Memory B cell (primary cell): Measurements from ENCODE around the gene MUC20.
"Not testable (repeated sequence)": the region's sequence is repeated elsewhere in the genome, so short reads cannot be mapped to it uniquely, and the experiment has no call there.

ENCODE experiments used
- ATAC-seq: fragments of 150-1000 bp; cut with Tn5 transposase; 2 replicates; pipeline ENCODE4 v1.10.0; 2021; ENCODE audit warnings: low read depth, mild to moderate bottlenecking, moderate library complexity
- DNase-seq, 2 donors: peaks; one replicate each; pipeline ENCODE4 v3.0.0; 2022; ENCODE audit warnings: low spot score in 2 of 2
- H3K27ac Mint-ChIP-seq: one replicate; pipeline ENCODE4 v1.8.0; 2022; ENCODE audit warnings: mild to moderate bottlenecking, moderate library complexity, mixed read lengths
- H3K27me3 Mint-ChIP-seq: one replicate; pipeline ENCODE4 v1.8.0; 2022; ENCODE audit warnings: mixed read lengths
- H3K36me3 Mint-ChIP-seq: one replicate; pipeline ENCODE4 v1.8.0; 2022; ENCODE audit warnings: mild to moderate bottlenecking, mixed read lengths
- H3K4me1 Mint-ChIP-seq: one replicate; pipeline ENCODE4 v1.8.0; 2022; ENCODE audit warnings: mixed read lengths
- H3K4me3 Mint-ChIP-seq: one replicate; pipeline ENCODE4 v1.8.0; 2022; ENCODE audit warnings: mild to moderate bottlenecking, moderate library complexity, mixed read lengths
- H3K9me3 Mint-ChIP-seq: one replicate; pipeline ENCODE4 v1.8.0; 2022; ENCODE audit warnings: mixed read lengths

MUC20 gene

DNA sequence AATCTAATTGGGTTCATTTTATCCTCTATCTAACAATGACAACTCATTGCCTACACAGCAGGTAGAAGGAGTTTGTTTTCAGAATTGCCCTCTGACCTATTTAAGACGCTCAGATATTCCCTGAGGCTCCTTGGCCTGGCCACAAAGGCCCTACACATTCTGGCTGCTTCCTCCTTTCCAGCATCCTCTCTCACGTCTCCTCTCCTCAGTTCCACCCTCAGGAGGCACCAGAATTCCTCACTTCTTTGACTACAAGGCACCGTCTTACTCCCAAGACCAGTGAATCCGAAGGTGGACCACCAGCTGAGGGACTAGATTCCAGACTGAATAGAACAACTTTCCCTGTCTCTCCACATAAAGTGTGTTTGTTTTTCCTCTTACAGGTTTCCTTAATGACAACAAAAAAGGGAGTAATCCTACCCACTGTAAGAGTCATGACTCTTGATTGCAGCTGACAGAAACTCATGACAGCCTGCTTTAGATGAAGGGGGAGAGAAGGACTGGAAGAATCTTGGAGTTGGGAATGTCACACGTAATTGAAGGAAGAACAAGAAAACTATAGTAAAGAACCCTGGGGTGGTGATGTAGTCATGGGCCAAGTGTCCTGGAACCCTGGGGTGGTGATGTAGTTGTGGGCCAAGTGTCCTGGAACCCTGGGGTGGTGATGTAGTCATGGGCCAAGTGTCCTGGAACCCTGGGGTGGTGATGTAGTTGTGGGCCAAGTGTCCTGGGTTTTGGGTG is 22.0 kb upstream of the MUC20 start:
- H3K9me3 Mint-ChIP-seq: no peaks in the 10 kb centered on the region
- no peak overlapping the region for H3K27ac Mint-ChIP-seq
- H3K4me3 Mint-ChIP-seq: no peak overlapping the region
- H3K36me3 Mint-ChIP-seq: peaks cover 24% of the 10 kb centered on the region
- ATAC-seq: no peak
- no peak for DNase-seq
- no peaks in the 10 kb centered on the region for H3K27me3 Mint-ChIP-seq
- peaks cover 5% of the 10 kb centered on the region for H3K4me1 Mint-ChIP-seq

DNA sequence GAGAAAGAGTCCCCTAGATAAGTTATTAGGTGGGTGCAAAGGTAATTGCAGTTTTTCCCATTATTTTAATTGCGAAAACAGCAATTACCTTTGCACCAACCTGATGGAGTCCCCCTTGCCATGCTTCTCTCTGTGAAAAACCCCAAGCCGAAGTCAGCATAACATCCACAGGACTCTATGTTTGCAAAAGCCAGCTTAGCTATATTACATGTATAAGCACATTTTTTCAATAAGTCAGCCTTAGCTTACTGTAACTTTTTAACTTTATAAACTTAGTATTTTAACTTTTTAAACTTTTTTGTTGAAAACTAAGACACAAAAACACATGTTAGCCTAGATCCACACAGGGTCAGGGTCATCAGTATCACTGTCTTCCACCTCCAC is 21.4 kb upstream of the MUC20 start:
- Mint-ChIP-seq H3K4me3 (no peak overlapping the region), H3K36me3 (peaks cover 22% of the 10 kb centered on the region), H3K27ac (no peak overlapping the region), H3K4me1 (peaks cover 5% of the 10 kb centered on the region), H3K27me3 (no peaks in the 10 kb centered on the region), H3K9me3 (no peaks in the 10 kb centered on the region)
- no peak for ATAC-seq
- no peak for DNase-seq

GRCh38 chr3:195699860-195700259 is 20.9 kb upstream of the MUC20 start:
- Mint-ChIP-seq H3K4me1 (peaks cover 5% of the 10 kb centered on the region), H3K27me3 (no peaks in the 10 kb centered on the region), H3K36me3 (peaks cover 22% of the 10 kb centered on the region), H3K4me3 (no peak overlapping the region), H3K27ac (no peak overlapping the region), H3K9me3 (no peaks in the 10 kb centered on the region)
- ATAC-seq (no peak), DNase-seq (no peak)

DNA sequence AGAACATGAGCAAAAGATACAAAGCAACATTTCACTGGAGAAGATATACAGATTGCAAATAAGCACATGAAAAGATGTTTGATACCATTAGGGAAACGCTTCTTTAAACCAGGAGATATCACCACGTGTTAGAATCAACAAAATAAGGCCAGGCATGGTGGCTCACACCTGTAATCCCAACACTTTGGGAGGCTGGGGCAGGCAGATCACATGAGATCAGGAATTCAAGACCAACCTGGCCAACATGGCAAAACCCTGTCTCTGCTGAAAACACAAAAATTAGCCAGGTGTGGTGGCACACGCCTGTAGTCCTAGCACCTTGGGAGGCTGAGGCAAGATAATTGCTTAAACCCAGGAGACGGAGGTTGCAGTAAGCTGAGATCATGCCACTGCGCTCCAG is 20.5 kb upstream of the MUC20 start:
- ATAC-seq (no peak), DNase-seq (no peak)
- no peaks in the 10 kb centered on the region for H3K27me3 Mint-ChIP-seq
- H3K27ac Mint-ChIP-seq: no peak overlapping the region
- no peak overlapping the region for H3K4me3 Mint-ChIP-seq
- peaks cover 5% of the 10 kb centered on the region for H3K4me1 Mint-ChIP-seq
- H3K36me3 Mint-ChIP-seq: peaks cover 22% of the 10 kb centered on the region
- no peaks in the 10 kb centered on the region for H3K9me3 Mint-ChIP-seq

GRCh38 chr3:195701042-195701915 is 19.5 kb upstream of the MUC20 start:
- Mint-ChIP-seq H3K9me3 (no peaks in the 10 kb centered on the region), H3K36me3 (peaks cover 18% of the 10 kb centered on the region), H3K27ac (no peak overlapping the region), H3K4me1 (peaks cover under 1% of the 10 kb centered on the region), H3K27me3 (no peaks in the 10 kb centered on the region), H3K4me3 (no peak overlapping the region)
- DNase-seq: no peak
- no peak for ATAC-seq

- Mint-ChIP-seq H3K9me3 (no peaks in the 10 kb centered on the region), H3K4me3 (no peak overlapping the region), H3K27me3 (no peaks in the 10 kb centered on the region), H3K27ac (no peak overlapping the region), H3K36me3 (peaks cover 6% of the 10 kb centered on the region), H3K4me1 (no peaks in the 10 kb centered on the region)
- no peak for ATAC-seq
- DNase-seq: no peak
Measured at GRCh38 chr3:195703776-195704175, 17.0 kb upstream of the MUC20 start.

- ATAC-seq (no peak), DNase-seq (no peak)
- Mint-ChIP-seq H3K4me1 (peaks cover 4% of the 10 kb centered on the region), H3K27ac (no peak overlapping the region), H3K27me3 (no peaks in the 10 kb centered on the region), H3K4me3 (no peak overlapping the region), H3K36me3 (peaks cover 11% of the 10 kb centered on the region), H3K9me3 (no peaks in the 10 kb centered on the region)
Measured at GRCh38 chr3:195704433-195704999, 16.3 kb upstream of the MUC20 start.

DNA sequence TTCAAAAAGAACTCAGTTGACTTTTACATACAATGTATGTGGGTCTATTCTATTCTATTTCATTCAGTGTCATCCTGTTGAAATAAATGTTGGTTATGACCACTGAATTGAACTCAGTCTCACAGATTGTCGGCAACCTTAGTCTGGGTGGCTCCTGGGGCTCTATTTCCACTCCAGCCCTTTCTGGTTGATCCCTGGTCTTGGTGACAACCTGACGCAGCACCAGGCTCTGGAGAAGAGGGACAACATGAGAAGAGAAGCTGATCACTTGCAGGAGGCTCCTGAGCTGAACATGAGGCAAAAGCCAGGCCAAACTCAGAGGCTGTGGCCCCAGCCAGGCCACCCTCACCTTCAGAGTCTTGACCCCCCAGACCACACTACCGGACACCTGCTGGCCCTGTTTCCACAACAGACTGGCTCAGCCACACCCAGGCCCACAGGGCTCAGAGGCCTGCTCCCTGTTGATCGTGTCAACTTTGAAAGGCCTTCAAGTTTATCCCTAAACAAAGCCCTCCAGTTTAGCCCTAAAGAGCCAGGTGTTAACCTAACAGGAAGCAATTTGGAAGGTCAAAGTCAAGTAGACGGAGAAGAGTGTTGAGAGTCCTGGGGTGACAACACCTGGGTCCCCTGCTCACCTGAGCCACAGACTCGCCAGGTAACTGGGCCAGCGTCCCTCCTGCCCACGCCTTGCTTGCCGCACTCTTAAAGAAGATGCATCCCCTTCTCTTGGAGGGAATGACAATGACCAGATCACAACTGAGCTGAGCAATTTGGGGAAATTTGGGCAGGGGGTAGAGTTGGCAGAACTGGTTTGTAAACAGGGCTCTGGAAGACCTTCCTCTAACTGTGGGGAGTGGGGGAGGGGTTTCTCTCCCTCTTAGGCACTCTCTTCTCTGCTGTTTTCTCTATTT is 15.4 kb upstream of the MUC20 start:
- DNase-seq: no peak
- no peak overlapping the region for H3K4me3 Mint-ChIP-seq
- H3K27me3 Mint-ChIP-seq: no peaks in the 10 kb centered on the region
- H3K36me3 Mint-ChIP-seq: peaks cover 19% of the 10 kb centered on the region
- ATAC-seq: no peak
- no peak overlapping the region for H3K27ac Mint-ChIP-seq
- H3K4me1 Mint-ChIP-seq: peaks cover 4% of the 10 kb centered on the region
- no peaks in the 10 kb centered on the region for H3K9me3 Mint-ChIP-seq

DNA sequence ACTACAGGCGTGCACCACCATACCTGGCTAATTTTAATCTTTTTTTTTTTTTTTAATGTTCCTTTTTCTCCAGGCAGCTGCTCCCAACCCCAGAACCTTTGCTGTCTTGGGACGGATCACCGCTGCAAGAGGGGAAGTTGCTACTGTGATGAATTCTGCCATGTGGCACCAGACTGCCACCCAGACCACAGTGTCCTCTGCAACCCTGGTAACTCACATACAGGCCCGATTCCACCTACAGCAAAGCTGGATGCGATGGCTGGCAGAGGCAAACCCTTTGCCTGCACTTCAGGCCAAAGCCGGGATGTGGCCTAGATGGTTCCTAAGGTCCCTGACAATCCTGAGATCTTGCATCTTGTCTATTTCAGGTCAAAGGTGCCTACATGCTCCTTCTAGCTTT is 12.7 kb upstream of the MUC20 start:
- Mint-ChIP-seq H3K9me3 (no peaks in the 10 kb centered on the region), H3K36me3 (peaks cover 32% of the 10 kb centered on the region), H3K27ac (no peak overlapping the region), H3K4me3 (no peak overlapping the region), H3K27me3 (no peaks in the 10 kb centered on the region), H3K4me1 (peaks cover 4% of the 10 kb centered on the region)
- ATAC-seq (no peak), DNase-seq (no peak)

DNA sequence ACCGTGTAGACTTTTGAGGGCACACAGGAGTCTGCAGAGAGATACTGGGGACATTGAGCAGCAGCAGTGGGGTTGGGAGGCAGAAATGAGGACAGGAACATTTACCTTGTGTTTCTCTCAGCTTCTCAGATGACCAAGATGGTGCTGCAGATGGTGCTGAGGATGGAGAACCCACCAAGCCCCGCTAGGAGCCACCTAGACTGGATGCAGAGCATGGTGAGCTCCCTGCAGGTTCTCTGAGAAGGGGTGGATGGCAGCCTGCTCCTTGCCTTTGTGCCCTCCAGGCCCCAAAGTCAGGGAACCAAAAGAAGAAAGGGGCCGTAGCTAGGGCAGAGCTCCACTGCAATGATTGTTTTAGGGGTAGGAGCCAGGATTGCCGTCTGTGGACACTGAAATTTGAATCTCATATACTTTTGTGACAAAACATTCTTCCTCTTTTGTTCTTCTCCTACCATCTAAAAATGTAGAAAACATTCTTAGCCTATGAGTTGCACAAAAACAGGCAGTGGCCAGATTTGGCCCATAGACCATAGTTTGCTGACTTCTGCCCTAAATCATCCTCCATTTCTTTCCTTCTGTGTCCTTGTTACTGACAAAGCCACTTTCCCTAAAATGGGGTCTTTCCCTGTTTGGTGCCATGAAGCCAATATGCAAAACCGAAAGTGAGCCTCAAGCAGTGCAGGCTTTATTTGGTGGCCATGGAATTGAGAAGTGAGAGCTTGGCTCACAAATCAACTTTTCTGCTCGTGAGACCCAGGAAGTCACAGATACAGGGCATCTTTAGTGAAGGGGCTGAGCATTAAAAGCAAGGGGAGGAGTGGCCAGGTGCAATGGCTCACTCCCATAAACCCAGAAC is 11.9 kb upstream of the MUC20 start:
- ATAC-seq: no peak
- Mint-ChIP-seq H3K27ac (no peak overlapping the region), H3K27me3 (no peaks in the 10 kb centered on the region), H3K9me3 (no peaks in the 10 kb centered on the region), H3K4me1 (peaks cover 4% of the 10 kb centered on the region), H3K36me3 (peaks cover 33% of the 10 kb centered on the region), H3K4me3 (no peak overlapping the region)
- DNase-seq: no peak

DNA sequence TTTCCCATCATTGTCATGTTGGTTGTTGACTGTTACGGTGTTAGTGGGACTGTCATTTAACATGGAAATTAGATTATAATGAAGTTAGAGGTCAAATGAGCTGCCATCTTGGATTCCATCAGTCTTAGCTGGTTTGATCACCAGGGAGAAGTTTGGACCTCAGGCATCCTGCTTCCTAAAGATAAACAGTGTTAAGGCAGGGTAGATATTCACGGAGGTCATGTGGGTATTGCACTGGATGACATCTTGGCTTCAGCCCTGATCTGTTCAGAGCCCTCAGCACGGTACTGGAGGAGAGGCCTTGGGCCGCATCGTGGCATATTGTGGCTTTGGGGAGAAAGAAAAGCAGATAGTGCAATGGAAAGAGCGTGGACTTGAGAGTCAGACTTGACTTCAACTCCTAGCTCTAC is 11.1 kb upstream of the MUC20 start:
- no peak overlapping the region for H3K27ac Mint-ChIP-seq
- H3K4me3 Mint-ChIP-seq: no peak overlapping the region
- H3K36me3 Mint-ChIP-seq: peaks cover 39% of the 10 kb centered on the region
- no peak for DNase-seq
- H3K27me3 Mint-ChIP-seq: peaks cover 2% of the 10 kb centered on the region
- H3K9me3 Mint-ChIP-seq: no peaks in the 10 kb centered on the region
- no peak for ATAC-seq
- H3K4me1 Mint-ChIP-seq: peaks cover 6% of the 10 kb centered on the region

DNA sequence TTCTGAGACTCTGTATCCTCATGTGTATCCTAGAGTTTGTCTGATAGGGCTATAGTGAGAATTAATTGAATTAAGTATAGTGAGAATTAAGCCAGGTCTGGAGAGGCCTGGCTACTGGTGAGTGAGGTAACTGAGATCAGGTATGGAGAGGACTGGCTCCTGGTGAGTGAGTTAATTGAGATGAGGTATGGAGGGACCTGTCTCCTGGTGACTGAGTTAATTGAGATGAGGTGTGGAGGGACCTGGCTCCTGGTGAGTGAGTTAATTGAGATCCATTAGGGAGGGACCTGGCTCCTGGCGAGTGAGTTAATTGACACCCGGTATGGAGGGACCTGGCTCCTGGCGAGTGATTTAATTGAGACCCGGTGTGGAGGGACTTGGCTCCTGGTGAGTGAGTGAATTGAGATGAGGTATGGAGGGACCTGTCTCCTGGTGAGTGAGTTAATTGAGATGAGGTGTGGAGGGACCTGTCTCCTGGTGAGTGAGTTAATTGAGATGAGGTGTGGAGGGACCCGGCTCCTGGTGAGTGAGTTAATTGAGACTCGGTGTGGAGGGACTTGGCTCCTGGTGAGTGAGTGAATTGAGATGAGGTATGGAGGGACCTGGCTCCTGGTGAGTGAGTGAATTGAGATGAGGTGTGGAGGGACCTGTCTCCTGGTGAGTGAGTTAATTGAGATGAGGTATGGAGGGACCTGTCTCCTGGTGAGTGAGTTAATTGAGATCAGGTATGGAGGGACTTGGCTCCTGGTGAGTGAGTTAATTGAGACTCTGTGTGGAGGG is 10.5 kb upstream of the MUC20 start:
- peaks cover 45% of the 10 kb centered on the region for H3K36me3 Mint-ChIP-seq
- not testable (repeated sequence) for DNase-seq, H3K27me3 Mint-ChIP-seq, H3K27ac Mint-ChIP-seq, H3K9me3 Mint-ChIP-seq, H3K4me1 Mint-ChIP-seq, H3K4me3 Mint-ChIP-seq, ATAC-seq
